Right lobe of liver (tissue), 6 donors: ENCODE measurements around the gene GLIS1. TPM values are rescaled to one million over a fixed set of nuclear protein-coding genes. Genes with fewer than 3 reads are reported as not detected.

ENCODE experiments used
- ATAC-seq, 4 donors: fragments of 200-7000 bp; cut with Tn5 transposase; one replicate each; pipeline ENCODE4 v1.9.1; 2020; ENCODE audit warnings: mild to moderate bottlenecking in 4 of 4, moderate library complexity in 4 of 4
- DNase-seq, 3 donors: peaks; one replicate each; pipeline ENCODE4 v3.0.0-alpha.2; 2020
- H3K27ac ChIP-seq, 3 donors: fragments of 200-600 bp; one replicate each; pipeline ENCODE4 v1.8.0; 2022
- H3K27me3 ChIP-seq, 2 donors: fragments of 200-600 bp; one replicate each; pipeline ENCODE4 v1.8.0; 2022
- H3K36me3 ChIP-seq, 4 donors: fragments of 200-600 bp; sonication (generic) in 1 of 4; one replicate each; pipeline versions ENCODE4 v1.5.1 to v1.8.0; 2017 to 2022; ENCODE audit warnings: control low read depth in 1 of 4
- H3K4me1 ChIP-seq, 4 donors: fragments of 200-600 bp; sonication (generic) in 1 of 4; one replicate each; pipeline versions ENCODE4 v1.5.1 to v1.8.0; 2017 to 2022; ENCODE audit warnings: control low read depth in 1 of 4
- H3K4me3 ChIP-seq, 3 donors: fragments of 200-600 bp; one replicate each; pipeline ENCODE4 v1.8.0; 2022
- H3K9me3 ChIP-seq, 4 donors: fragments of 200-600 bp; sonication (generic) in 1 of 4; one replicate each; pipeline versions ENCODE4 v1.5.1 to v1.8.0; 2017 to 2022; ENCODE audit warnings: control low read depth in 1 of 4
- CTCF ChIP-seq, 4 donors: fragments of 200-600 bp in 3 of 4; fragments of 450-650 bp in 1 of 4; IDR thresholded peaks; one replicate each; pipeline versions ENCODE4 v1.5.1 to v1.8.0; 2016 to 2022; ENCODE audit warnings: antibody characterized with exemption in 4 of 4, mild to moderate bottlenecking in 2 of 4
- POLR2A ChIP-seq: fragments of 450-650 bp; IDR thresholded peaks from one replicate; pipeline ENCODE4 v1.6.1; 2017; ENCODE audit warnings: antibody characterized with exemption, mild to moderate bottlenecking
- WGBS: methylation state at CpG from one replicate; pipeline ENCODE4 v1.1.6; 2018; ENCODE audit warnings: low coverage, low lambda C conversion rate; ENCODE audit not compliant: insufficient coverage; ENCODE audit errors: missing lambda C conversion rate; 5-methylcytosine and 5-hydroxymethylcytosine counted together
- intact Hi-C, 2 donors: fragments of 100-400 bp; cut with DNase I; formaldehyde crosslinking; loops; one replicate each; pipeline versions ENCODE4 v1.11.2 to v1.14.1; 2022
- total RNA-seq, 6 experiments: library from RNA; depleted of rRNA in 2 of 6; stranded (reverse); fragments of >200 nt in 2 of 6; fragmentation: NEBNext Ultra II Directional in 3 of 6; extraction: Animal tissue kit (Norgen Biotek cat#: 25700) in 3 of 6; gene quantifications; one replicate each; pipeline versions ENCODE4 v1.1.0 to v1.2.4, GENCODE V29; 2016 to 2023
- donor health status: DM: no; HTN: yes; CAD: no.
- donor health status: DM: no; HTN: no; CAD: no.
- donor health status: DM: no; HTN: no; CAD: no.
- donor health status: DM: no; HTN: yes; CAD: no.
- donor health status: DM: no; HTN: yes; CAD: no.

Gene GLIS1
- total RNA-seq, 6 experiments from 2014 or later: not detected

DNA sequence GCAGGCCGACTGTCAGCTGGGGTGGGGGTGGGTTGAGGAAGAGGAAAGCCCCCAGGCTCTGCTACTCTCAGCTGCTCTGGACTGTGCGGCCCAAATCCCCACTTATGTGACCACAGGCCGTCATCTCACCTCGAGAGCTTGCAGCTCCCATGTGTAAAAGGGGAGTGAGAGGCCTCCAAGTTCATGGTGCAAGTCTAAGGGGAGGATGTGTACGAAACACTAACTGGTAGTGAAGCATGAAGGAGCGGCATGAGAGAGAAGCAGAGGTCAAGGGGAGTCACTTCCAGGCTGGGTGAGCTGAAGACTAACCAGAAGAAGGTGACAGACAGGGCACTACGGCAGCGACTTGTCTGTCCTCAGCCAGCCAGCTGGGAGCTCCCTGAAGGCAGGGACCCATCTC lies 43.8 kb downstream of the GLIS1 start:
- H3K27ac ChIP-seq: no peak overlapping the region
- intact Hi-C loops: no loop called here
- H3K36me3 ChIP-seq: no peaks in the 10 kb centered on the region
- H3K4me1 ChIP-seq: no peaks in the 10 kb centered on the region
- no peaks in the 10 kb centered on the region for H3K9me3 ChIP-seq
- no peak overlapping the region for H3K4me3 ChIP-seq
- DNase-seq (no peak), ATAC-seq (no peak)
- TF ChIP-seq CTCF (IDR thresholded peaks at IDR 0.05) (no peak), POLR2A (no peak)
- whole genome bisulfite sequencing: 73% methylated on average over 6 of the region's 8 CpGs
- H3K27me3 ChIP-seq: no peaks in the 10 kb centered on the region

DNA sequence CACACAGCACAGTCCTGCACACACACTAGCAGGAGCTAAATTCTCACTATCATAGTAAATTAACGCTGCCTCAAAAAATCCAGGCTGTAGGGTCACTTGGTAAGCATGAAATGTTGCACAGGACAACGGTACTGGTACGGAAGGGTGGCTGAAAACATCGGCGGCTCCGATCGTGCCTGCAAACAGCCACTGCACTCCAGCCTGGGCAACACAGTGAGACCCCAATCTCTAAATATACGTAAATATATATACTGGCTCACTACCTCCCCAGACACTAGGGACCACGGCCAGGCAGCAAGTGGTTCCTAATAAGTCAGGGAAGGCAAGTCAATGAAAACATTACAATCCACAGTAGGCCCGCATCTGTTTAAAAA lies 44.3 kb downstream of the GLIS1 start:
- ATAC-seq: no peak
- no peaks in the 10 kb centered on the region for H3K36me3 ChIP-seq
- no peaks in the 10 kb centered on the region for H3K27me3 ChIP-seq
- TF ChIP-seq CTCF (IDR thresholded peaks at IDR 0.05) (no peak), POLR2A (no peak)
- DNase-seq: no peak
- WGBS: no CpG with 5 or more reads among the region's 10 CpGs
- H3K4me3 ChIP-seq: no peak overlapping the region
- H3K27ac ChIP-seq: no peak overlapping the region
- intact Hi-C loops: no loop called here
- no peaks in the 10 kb centered on the region for H3K4me1 ChIP-seq
- no peaks in the 10 kb centered on the region for H3K9me3 ChIP-seq

- no peak for TF ChIP-seq CTCF (IDR thresholded peaks at IDR 0.05)
- no peak for TF ChIP-seq POLR2A
- no peak for ATAC-seq
- H3K27me3 ChIP-seq: no peaks in the 10 kb centered on the region
- no peaks in the 10 kb centered on the region for H3K4me1 ChIP-seq
- intact Hi-C loops: no loop called here
- no peak overlapping the region for H3K27ac ChIP-seq
- no peak overlapping the region for H3K4me3 ChIP-seq
- DNase-seq: no peak
- H3K36me3 ChIP-seq: no peaks in the 10 kb centered on the region
- 68% methylated on average over 7 of the region's 22 CpGs for WGBS
- no peaks in the 10 kb centered on the region for H3K9me3 ChIP-seq
Measured at GRCh38 chr1:53693773-53694717, 44.9 kb downstream of the GLIS1 start.

- Histone ChIP-seq H3K27me3 (no peaks in the 10 kb centered on the region), H3K9me3 (no peaks in the 10 kb centered on the region), H3K36me3 (no peaks in the 10 kb centered on the region), H3K27ac (no peak overlapping the region), H3K4me3 (no peak overlapping the region), H3K4me1 (no peaks in the 10 kb centered on the region)
- no peak for TF ChIP-seq CTCF (IDR thresholded peaks at IDR 0.05)
- no peak for TF ChIP-seq POLR2A
- intact Hi-C loops: no loop called here
- ATAC-seq (no peak), DNase-seq (no peak)
- WGBS: 30% methylated on average over 4 of the region's 8 CpGs
Measured at GRCh38 chr1:53693339-53693738, 45.6 kb downstream of the GLIS1 start.
